Vagina (tissue), 2 donors: Measurements from ENCODE around the gene ARSG.

Source experiments
- CTCF ChIP-seq, 3 experiments: fragments of 450-650 bp in 2 of 3; fragments of 200-600 bp in 1 of 3; sonication (generic) in 1 of 3; IDR thresholded peaks; one replicate each; pipeline ENCODE4 v1.5.1; 2017 to 2019; ENCODE audit warnings: antibody characterized with exemption in 3 of 3, mild to moderate bottlenecking in 2 of 3, moderate library complexity in 2 of 3
- POLR2AphosphoS5 ChIP-seq, 2 donors: sonication (generic); formaldehyde crosslinking; IDR thresholded peaks; one replicate each; pipeline ENCODE4 v1.9.0; 2017; ENCODE audit warnings: antibody characterized with exemption in 2 of 2, mild to moderate bottlenecking in 2 of 2, low read depth in 1 of 2; ENCODE audit not compliant: insufficient read depth in 1 of 2

GRCh38 chr17:68357886-68358285 lies 66.6 kb downstream of the ARSG start:
- no peak for TF ChIP-seq CTCF (IDR thresholded peaks at IDR 0.05)
- no peak for TF ChIP-seq POLR2AphosphoS5 (IDR thresholded peaks at IDR 0.05; ENCODE audit: insufficient read depth in 1 of 2, low read depth in 1 of 2)
